ENCODE results near the gene MTARC2.

MTARC2 gene

GRCh38 chr1:220798338-220798737 is 50.2 kb downstream of the MTARC2 start:
- no peak for DNase-seq (ENCODE audit: low read depth in 1 of 2, low spot score in 1 of 2)

GRCh38 chr1:220800262-220800661 is 52.1 kb downstream of the MTARC2 start:
- DNase-seq (ENCODE audit: low read depth in 1 of 2, low spot score in 1 of 2) = no peak

GRCh38 chr1:220803401-220804201 is 55.5 kb downstream of the MTARC2 start:
- DNase-seq (ENCODE audit: low read depth in 1 of 2, low spot score in 1 of 2) = no peak

GRCh38 chr1:220804202-220804586 is 56.1 kb downstream of the MTARC2 start:
- DNase-seq (ENCODE audit: low read depth in 1 of 2, low spot score in 1 of 2) = no peak

GRCh38 chr1:220806408-220806807 is 58.3 kb downstream of the MTARC2 start:
- no peak for DNase-seq (ENCODE audit: low read depth in 1 of 2, low spot score in 1 of 2)

- no peak for DNase-seq (ENCODE audit: low read depth in 1 of 2, low spot score in 1 of 2)
Observed at GRCh38 chr1:220807726-220808125, 59.6 kb downstream of the MTARC2 start.

- DNase-seq (ENCODE audit: low read depth in 1 of 2, low spot score in 1 of 2) = no peak
Observed at GRCh38 chr1:220808345-220809186, 60.4 kb downstream of the MTARC2 start.

- DNase-seq (ENCODE audit: low read depth in 1 of 2, low spot score in 1 of 2) = no peak
Observed at GRCh38 chr1:220809187-220809550, 61.0 kb downstream of the MTARC2 start.

- no peak for DNase-seq (ENCODE audit: low read depth in 1 of 2, low spot score in 1 of 2)
Observed at GRCh38 chr1:220809704-220810103, 61.6 kb downstream of the MTARC2 start.

- peak; percentile 27 to 35 for DNase-seq (ENCODE audit: low read depth in 1 of 2, low spot score in 1 of 2)
Observed at GRCh38 chr1:220810179-220810653, 62.1 kb downstream of the MTARC2 start.

- no peak for DNase-seq (ENCODE audit: low read depth in 1 of 2, low spot score in 1 of 2)
Observed at GRCh38 chr1:220810963-220811362, 62.8 kb downstream of the MTARC2 start.

- no peak for DNase-seq (ENCODE audit: low read depth in 1 of 2, low spot score in 1 of 2)
Observed at GRCh38 chr1:220811695-220812094, 63.6 kb downstream of the MTARC2 start.

GRCh38 chr1:220812308-220812707 is 64.2 kb downstream of the MTARC2 start:
- no peak for DNase-seq (ENCODE audit: low read depth in 1 of 2, low spot score in 1 of 2)

- DNase-seq (ENCODE audit: low read depth in 1 of 2, low spot score in 1 of 2) = no peak
Observed at GRCh38 chr1:220813013-220813412, 64.9 kb downstream of the MTARC2 start.

GRCh38 chr1:220815409-220815808 is 67.3 kb downstream of the MTARC2 start:
- no peak for DNase-seq (ENCODE audit: low read depth in 1 of 2, low spot score in 1 of 2)

- DNase-seq (ENCODE audit: low read depth in 1 of 2, low spot score in 1 of 2) = no peak
Observed at GRCh38 chr1:220817907-220818306, 69.8 kb downstream of the MTARC2 start.

- no peak for DNase-seq (ENCODE audit: low read depth in 1 of 2, low spot score in 1 of 2)
Observed at GRCh38 chr1:220818421-220819173, 70.5 kb downstream of the MTARC2 start.

- DNase-seq (ENCODE audit: low read depth in 1 of 2, low spot score in 1 of 2) = no peak
Observed at GRCh38 chr1:220819467-220820026, 71.4 kb downstream of the MTARC2 start.

GRCh38 chr1:220824031-220824989 is 76.2 kb downstream of the MTARC2 start:
- DNase-seq (ENCODE audit: low read depth in 1 of 2, low spot score in 1 of 2) = no peak

All from activated T-helper 1 cell treated with anti-CD3 and anti-CD28 coated beads, Interleukin-2, amount 50 U/mL, for 16 hours (primary cell).